Endodermal cell (in vitro differentiated cells): ENCODE data around the gene CAMTA1. TPM values are rescaled to one million over a fixed set of nuclear protein-coding genes. Genes with fewer than 3 reads are reported as not detected.
"Not testable (repeated sequence)": the region's sequence is repeated elsewhere in the genome, so short reads cannot be mapped to it uniquely, and the experiment has no call there.

ENCODE experiments used
- DNase-seq: peaks from one replicate; pipeline ENCODE4 v3.0.0-alpha.2; 2017
- H3K27ac ChIP-seq: 2 replicates; pipeline ENCODE4 v1.5.1; 2013; ENCODE audit warnings: mild to moderate bottlenecking, low read depth, low read length, moderate library complexity
- H3K27me3 ChIP-seq: 2 replicates; pipeline ENCODE4 v1.6.1; 2013; ENCODE audit warnings: mild to moderate bottlenecking, low read length, moderate library complexity; ENCODE audit not compliant: insufficient read depth, control insufficient read depth, poor library complexity, severe bottlenecking
- H3K36me3 ChIP-seq: 2 replicates; pipeline ENCODE4 v1.7.0; 2013; ENCODE audit warnings: mild to moderate bottlenecking, low read length, moderate library complexity; ENCODE audit not compliant: control insufficient read depth, insufficient read depth
- H3K4me1 ChIP-seq: one replicate; pipeline ENCODE4 v1.7.0; 2013; ENCODE audit warnings: low read length; ENCODE audit not compliant: control insufficient read depth, insufficient read depth
- H3K4me3 ChIP-seq: 2 replicates; pipeline ENCODE4 v1.5.1; 2013; ENCODE audit warnings: mild to moderate bottlenecking, low read length, moderate library complexity
- H3K9ac ChIP-seq: 2 replicates; pipeline ENCODE4 v1.6.1; 2013; ENCODE audit warnings: mild to moderate bottlenecking, low read length, moderate library complexity; ENCODE audit not compliant: poor library complexity, severe bottlenecking; ENCODE audit errors: extremely low read depth
- H3K9me3 ChIP-seq: 2 replicates; pipeline ENCODE4 v1.6.1; 2013; ENCODE audit warnings: mild to moderate bottlenecking, low read length, moderate library complexity; ENCODE audit not compliant: control insufficient read depth
- H3K27ac Mint-ChIP-seq: 2 replicates; pipeline ENCODE4 v1.8.0; 2020; ENCODE audit warnings: mixed read lengths
- H3K27me3 Mint-ChIP-seq: 2 replicates; pipeline ENCODE4 v1.8.0; 2021; ENCODE audit warnings: mild to moderate bottlenecking, mixed read lengths; ENCODE audit not compliant: insufficient read depth
- H3K36me3 Mint-ChIP-seq: 2 replicates; pipeline ENCODE4 v1.8.0; 2020; ENCODE audit warnings: low read depth, mixed read lengths
- H3K4me1 Mint-ChIP-seq: 2 replicates; pipeline ENCODE4 v1.8.0; 2020; ENCODE audit warnings: mixed read lengths
- H3K4me3 Mint-ChIP-seq: 2 replicates; pipeline ENCODE4 v1.8.0; 2020; ENCODE audit warnings: mild to moderate bottlenecking, moderate library complexity, mixed read lengths
- H3K9me3 Mint-ChIP-seq: 2 replicates; pipeline ENCODE4 v1.8.0; 2020; ENCODE audit warnings: mild to moderate bottlenecking, mixed read lengths
- WGBS, 2 experiments: methylation state at CpG; one replicate each; pipeline versions ENCODE4 v1.1.5 to v1.1.7; 2013; ENCODE audit warnings: missing lambda C conversion rate in 2 of 2, mixed read lengths in 1 of 2; ENCODE audit not compliant: insufficient coverage in 1 of 2, insufficient read length in 1 of 2; 5-methylcytosine and 5-hydroxymethylcytosine counted together
- total RNA-seq, 2 donors: library from RNA; stranded (reverse); fragmentation: NEBNext Ultra II Directional in 1 of 2; extraction: Animal tissue kit (Norgen Biotek cat#: 25700) in 1 of 2; gene quantifications; 2 replicates in 1 of 2; 3 replicates in 1 of 2; pipeline ENCODE4 v1.2.1, GENCODE V29; 2021
- TF ChIP-seq, protein P1 (sequence below): fragments of 200-600 bp; sonication (generic); conservative IDR thresholded peaks from 2 replicates; pipeline ENCODE4 v1.5.0; 2021; ENCODE audit warnings: antibody characterized with exemption, mild to moderate bottlenecking

The CAMTA1 gene
- total RNA-seq, 2 donors from 2014 or later: 123 to 137 TPM

DNA sequence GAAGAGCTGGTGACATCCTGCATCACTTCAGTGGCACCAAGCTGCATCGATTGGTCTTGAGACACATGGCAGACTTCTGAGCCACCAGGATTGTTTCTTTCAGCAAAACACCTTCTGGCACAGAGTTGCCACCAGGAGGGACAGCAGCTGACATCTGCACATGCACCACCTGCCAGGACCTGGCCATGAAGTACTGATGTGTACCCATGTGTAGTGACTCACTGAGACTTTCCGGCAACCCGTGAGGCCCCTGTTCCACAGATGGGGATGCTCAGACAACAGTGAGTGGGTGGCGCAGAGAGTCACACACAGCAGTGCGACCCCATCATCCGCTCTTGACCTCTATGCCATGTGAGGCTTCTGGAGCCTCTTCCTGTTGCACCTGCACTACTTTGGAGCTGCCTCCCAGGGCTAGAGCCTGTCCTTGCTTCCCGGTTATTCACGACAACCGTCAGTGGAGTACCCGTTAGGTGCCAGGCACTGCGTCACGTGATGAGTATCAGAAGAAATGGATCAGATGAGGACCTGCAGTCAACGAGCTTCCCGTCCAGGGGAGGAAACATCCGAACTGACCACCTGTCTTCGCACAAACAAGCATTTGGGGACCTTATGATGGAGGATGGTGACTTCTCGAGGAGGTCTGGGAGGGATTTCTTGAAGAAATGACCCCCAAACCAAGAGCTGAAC lies 905.4 kb downstream of the CAMTA1 start:
- Mint-ChIP-seq H3K27ac (no peak overlapping the region), H3K27me3 (peaks cover 28% of the 10 kb centered on the region), H3K9me3 (peaks cover 29% of the 10 kb centered on the region), H3K36me3 (peaks cover 17% of the 10 kb centered on the region), H3K4me3 (no peak overlapping the region), H3K4me1 (peaks cover 2% of the 10 kb centered on the region)
- H3K4me1 ChIP-seq: no peaks in the 10 kb centered on the region
- TF ChIP-seq, protein P1, sequence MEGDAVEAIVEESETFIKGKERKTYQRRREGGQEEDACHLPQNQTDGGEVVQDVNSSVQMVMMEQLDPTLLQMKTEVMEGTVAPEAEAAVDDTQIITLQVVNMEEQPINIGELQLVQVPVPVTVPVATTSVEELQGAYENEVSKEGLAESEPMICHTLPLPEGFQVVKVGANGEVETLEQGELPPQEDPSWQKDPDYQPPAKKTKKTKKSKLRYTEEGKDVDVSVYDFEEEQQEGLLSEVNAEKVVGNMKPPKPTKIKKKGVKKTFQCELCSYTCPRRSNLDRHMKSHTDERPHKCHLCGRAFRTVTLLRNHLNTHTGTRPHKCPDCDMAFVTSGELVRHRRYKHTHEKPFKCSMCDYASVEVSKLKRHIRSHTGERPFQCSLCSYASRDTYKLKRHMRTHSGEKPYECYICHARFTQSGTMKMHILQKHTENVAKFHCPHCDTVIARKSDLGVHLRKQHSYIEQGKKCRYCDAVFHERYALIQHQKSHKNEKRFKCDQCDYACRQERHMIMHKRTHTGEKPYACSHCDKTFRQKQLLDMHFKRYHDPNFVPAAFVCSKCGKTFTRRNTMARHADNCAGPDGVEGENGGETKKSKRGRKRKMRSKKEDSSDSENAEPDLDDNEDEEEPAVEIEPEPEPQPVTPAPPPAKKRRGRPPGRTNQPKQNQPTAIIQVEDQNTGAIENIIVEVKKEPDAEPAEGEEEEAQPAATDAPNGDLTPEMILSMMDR: no peak
- H3K4me3 ChIP-seq: no peak overlapping the region
- no peaks in the 10 kb centered on the region for H3K36me3 ChIP-seq
- H3K27me3 ChIP-seq: no peaks in the 10 kb centered on the region
- peaks cover 20% of the 10 kb centered on the region for H3K9me3 ChIP-seq
- DNase-seq: no peak
- H3K9ac ChIP-seq: no peak overlapping the region
- no peak overlapping the region for H3K27ac ChIP-seq
- WGBS, 2 experiments: 93 to 94% methylated on average over 15 to 17 of the region's 17 CpGs

GRCh38 chr1:7691576-7691975 lies 906.3 kb downstream of the CAMTA1 start:
- H3K4me1 Mint-ChIP-seq: peaks cover 2% of the 10 kb centered on the region
- peaks cover 17% of the 10 kb centered on the region for H3K36me3 Mint-ChIP-seq

GRCh38 chr1:7692005-7692404 lies 906.8 kb downstream of the CAMTA1 start:
- WGBS, 2 experiments: 93 to 96% methylated on average over 3 of the region's 3 CpGs
- H3K36me3 Mint-ChIP-seq: peaks cover 17% of the 10 kb centered on the region
- TF ChIP-seq, protein P1: no peak
- peaks cover 20% of the 10 kb centered on the region for H3K27me3 Mint-ChIP-seq
- Histone ChIP-seq H3K4me1 (no peaks in the 10 kb centered on the region), H3K9me3 (peaks cover 20% of the 10 kb centered on the region), H3K27ac (no peak overlapping the region), H3K4me3 (no peak overlapping the region), H3K27me3 (no peaks in the 10 kb centered on the region), H3K36me3 (no peaks in the 10 kb centered on the region), H3K9ac (no peak overlapping the region)
- H3K4me1 Mint-ChIP-seq: peaks cover 2% of the 10 kb centered on the region
- H3K9me3 Mint-ChIP-seq: peaks cover 29% of the 10 kb centered on the region
- DNase-seq: no peak
- no peak overlapping the region for H3K27ac Mint-ChIP-seq
- H3K4me3 Mint-ChIP-seq: no peak overlapping the region

More at GRCh38 chr1:7691576-7691975, 906.3 kb downstream of the CAMTA1 start:
- Mint-ChIP-seq H3K4me3 (no peak overlapping the region), H3K9me3 (peaks cover 29% of the 10 kb centered on the region), H3K27me3 (peaks cover 23% of the 10 kb centered on the region), H3K27ac (no peak overlapping the region)
- DNase-seq: no peak
- Histone ChIP-seq H3K27ac (no peak overlapping the region), H3K27me3 (no peaks in the 10 kb centered on the region), H3K4me3 (no peak overlapping the region), H3K9me3 (peaks cover 20% of the 10 kb centered on the region), H3K9ac (no peak overlapping the region), H3K4me1 (no peaks in the 10 kb centered on the region), H3K36me3 (no peaks in the 10 kb centered on the region)
- 87 to 100% methylated on average over 1 to 3 of the region's 3 CpGs for WGBS, 2 experiments
- TF ChIP-seq, protein P1: no peak

DNA sequence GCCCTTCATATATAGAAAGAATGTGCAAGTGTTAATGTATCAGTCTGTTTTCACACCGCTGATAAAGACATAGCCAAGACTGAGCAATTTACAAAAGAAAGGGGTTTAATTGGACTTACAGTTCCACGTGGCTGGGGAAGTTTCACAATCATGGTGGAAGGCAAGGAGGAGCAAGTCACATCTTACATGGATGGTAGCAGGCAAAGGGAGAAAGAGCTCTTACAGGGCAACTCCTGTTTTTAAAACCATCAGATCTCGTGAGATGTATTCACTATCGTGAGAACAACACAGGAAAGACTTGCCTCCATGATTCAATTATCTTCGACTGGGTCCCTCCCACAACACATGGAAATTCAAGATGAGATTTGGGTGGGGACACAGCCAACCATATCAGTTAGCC lies 907.8 kb downstream of the CAMTA1 start:
- not testable (repeated sequence) for H3K4me3 ChIP-seq, H3K36me3 ChIP-seq, DNase-seq, H3K27ac ChIP-seq, H3K27me3 ChIP-seq, H3K27ac Mint-ChIP-seq, H3K9ac ChIP-seq, H3K4me1 ChIP-seq, H3K4me3 Mint-ChIP-seq, H3K4me1 Mint-ChIP-seq
- H3K9me3 ChIP-seq: peaks cover 20% of the 10 kb centered on the region
- H3K9me3 Mint-ChIP-seq: peaks cover 29% of the 10 kb centered on the region
- 78 to 86% methylated on average over 4 to 5 of the region's 5 CpGs for WGBS, 2 experiments
- peaks cover 17% of the 10 kb centered on the region for H3K27me3 Mint-ChIP-seq
- H3K36me3 Mint-ChIP-seq: peaks cover 17% of the 10 kb centered on the region
